Stimulated activated CD8-positive, alpha-beta memory T cell treated with anti-CD3 and anti-CD28 coated beads, Interleukin-7, amount 100 ng/mL, for 24 hours (primary cell): ENCODE measurements around the gene LRRC23.

Experiments
- DNase-seq: peaks from one replicate; pipeline ENCODE4 v3.0.0-alpha.2; 2020; ENCODE audit warnings: low read depth

Gene LRRC23

GRCh38 chr12:6957151-6957701, 52.6 kb downstream of the LRRC23 start:
- no peak for DNase-seq

- no peak for DNase-seq
These were observed 53.4 kb downstream of the LRRC23 start for GRCh38 chr12:6957741-6958608.

- DNase-seq, result no peak
These were observed 54.0 kb downstream of the LRRC23 start for GRCh38 chr12:6958609-6959057.

GRCh38 chr12:6959058-6959804, 54.6 kb downstream of the LRRC23 start:
- no peak for DNase-seq

- DNase-seq, result no peak
These were observed 55.4 kb downstream of the LRRC23 start for GRCh38 chr12:6959805-6960592.

- no peak for DNase-seq
These were observed 56.1 kb downstream of the LRRC23 start for GRCh38 chr12:6960593-6961277.

- peak; percentile 83 for DNase-seq
These were observed 56.7 kb downstream of the LRRC23 start for GRCh38 chr12:6961278-6961694.

GRCh38 chr12:6961695-6962284, 57.2 kb downstream of the LRRC23 start:
- no peak for DNase-seq

- DNase-seq, result no peak
These were observed 57.8 kb downstream of the LRRC23 start for GRCh38 chr12:6962285-6963015.

GRCh38 chr12:6963016-6963731, 58.6 kb downstream of the LRRC23 start:
- no peak for DNase-seq
